HG03378 (cell line): Measurements from ENCODE around the gene RCOR1.
"Not testable (repeated sequence)": the region's sequence is repeated elsewhere in the genome, so short reads cannot be mapped to it uniquely, and the experiment has no call there.

Source experiments
- ATAC-seq: cut with Tn5 transposase; IDR thresholded peaks from one replicate; pipeline ENCODE4 v1.9.1; 2021; ENCODE audit warnings: mild to moderate bottlenecking, moderate library complexity; ENCODE audit not compliant: unreplicated experiment

RCOR1 gene

DNA sequence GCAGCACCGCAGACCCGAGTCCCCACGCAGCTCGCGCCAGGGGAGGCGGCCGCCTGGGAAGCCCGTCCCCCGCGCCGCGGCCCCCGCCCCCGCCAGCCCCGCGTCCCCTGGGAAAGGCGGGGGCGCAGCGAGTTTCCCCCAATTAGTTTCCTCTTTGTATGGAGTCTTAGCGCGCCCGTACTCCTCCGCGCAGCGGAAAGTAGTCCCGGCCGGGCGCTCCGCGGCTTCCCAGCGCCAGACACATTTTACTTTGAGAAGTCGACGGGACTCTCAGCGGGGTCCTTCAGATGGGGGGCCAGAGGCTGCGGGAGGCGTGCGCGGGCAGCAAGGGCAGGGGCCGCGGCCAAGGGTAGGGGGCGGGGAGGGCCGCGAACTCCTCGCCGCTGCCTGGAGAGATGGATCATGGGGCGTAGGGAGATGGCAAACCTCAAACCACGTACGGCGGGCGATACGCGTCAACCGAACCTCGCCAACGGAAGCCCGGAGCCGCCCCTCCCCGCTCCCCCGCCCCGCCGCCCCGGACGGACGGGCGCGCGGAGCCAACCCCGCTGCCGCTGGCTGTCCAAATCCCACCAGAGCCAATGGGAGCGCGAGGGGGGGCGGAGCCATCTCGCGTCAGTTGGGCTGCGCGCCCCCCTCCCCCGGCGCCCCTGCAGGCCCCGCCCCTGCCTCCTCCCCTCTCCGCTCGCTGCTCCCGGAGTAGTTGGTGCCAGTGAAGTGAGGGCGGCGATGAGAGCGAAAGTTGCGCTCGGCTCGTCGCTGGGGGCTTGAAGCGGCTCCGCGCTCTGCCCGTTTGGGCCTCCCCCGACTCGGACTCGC, at the start of gene RCOR1:
Gene RCOR1 (plus strand): TSS at position 706 of the 819 bp plus-strand sequence. CDS start 238 bp downstream, outside the sequence.
- ATAC-seq, result peak; percentile 59

DNA sequence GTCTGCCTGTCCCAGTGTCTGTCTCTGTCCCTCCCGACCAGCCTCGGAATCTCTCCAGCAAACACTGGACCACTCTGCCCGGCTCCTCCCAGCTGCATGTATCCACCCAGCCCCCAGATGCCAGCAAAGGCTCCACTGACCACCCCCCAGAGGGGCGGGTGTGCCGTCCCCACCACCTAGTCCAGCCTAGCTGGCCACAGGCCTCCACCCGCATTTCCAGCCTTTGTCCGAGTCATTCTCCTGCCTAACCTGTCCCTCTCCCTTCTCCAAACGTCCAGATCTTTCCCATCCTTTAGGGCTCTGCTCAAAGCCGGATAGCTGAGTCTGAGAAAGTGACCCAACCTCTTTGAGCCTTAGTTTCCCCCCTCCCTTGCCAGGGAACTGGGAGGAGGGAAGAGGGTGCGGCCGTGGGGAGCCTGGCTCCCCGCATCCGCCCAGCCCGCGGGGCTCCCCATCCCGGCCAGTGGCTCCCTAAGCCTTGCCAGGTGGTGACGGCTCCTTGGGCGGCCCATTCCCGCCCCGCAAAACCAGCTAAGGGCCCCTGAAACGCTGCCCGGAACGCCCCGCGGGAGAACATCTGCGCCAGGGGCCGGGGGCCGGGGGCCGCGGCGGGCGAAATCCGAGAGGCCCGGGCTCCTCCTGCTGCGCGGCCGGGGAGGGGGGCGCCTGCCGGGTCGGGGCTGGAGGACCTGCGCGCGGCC, 48.3 kb upstream of the RCOR1 start:
- no peak for ATAC-seq

DNA sequence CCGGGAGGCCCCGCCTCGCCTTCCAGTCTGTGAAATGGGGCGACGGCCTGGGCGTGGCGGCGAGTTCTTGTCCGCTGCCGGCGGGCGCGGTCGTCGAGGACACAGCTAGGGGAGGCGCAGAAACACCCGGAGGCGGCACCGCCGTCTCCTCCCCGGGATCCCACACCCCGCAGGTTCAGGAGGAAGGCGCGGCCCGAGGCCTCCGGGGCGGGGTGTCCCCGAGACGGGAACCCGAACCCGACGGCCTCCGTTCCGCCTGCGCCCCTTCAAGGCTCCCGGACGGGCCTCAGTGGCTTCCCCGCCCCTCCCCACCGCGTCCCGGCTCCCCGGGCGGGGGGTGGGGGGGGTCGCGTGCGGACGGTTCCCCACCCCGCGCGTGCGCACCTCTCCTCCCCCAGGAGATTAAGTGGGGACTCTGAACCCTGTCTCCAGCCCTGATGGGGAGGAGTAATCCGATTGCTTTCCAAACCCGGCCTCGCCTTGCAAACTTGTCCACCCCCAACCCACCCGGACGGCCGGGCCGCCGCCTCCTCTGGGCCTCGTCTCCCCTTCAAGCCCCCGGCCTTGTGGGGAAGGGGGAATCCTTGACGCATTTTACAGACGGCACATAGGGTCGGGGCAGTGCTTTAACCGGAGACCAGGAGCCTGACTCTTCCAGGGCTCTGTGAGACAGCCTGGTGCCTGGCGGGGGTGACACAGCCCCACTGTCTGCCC, 47.5 kb upstream of the RCOR1 start:
- no peak for ATAC-seq

DNA sequence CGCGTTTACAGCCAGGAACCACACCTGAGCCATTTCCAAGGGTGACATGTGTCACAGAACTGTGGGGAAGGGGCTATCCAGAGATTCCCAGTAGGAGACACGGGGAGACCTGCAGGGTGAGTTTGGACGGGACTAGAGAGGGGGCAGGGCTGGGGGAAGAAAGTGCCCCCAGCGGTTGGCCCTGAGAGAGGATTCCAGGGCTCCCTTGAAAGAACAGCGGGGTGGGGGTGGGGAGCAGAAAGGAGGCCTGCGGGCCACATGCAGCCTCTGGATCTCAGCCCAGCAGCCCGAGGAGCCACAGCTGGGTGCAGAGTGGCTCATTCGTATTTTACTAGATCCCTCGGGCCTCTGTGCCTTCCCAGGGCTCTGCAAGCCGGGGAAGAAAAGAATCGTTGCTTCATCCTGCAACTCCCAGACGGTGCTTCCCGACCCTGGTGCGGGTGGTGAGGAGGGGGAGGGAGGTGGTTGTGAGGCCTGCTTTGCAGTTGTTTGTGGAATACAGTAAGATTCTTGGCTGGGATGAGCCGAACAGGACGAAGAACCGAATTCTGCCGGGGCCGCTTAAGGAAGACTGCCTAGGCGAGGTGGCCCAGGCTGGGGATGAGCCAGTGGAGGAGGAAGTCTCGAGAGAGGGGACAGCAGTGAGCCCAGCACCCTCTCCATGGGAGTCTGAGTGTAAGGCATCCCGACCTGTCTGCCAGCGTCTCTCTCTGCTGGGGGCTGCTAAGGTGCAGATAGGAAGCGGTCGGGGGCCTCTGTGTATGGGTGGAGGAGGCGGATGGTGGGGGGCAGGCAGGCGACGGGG, 46.8 kb upstream of the RCOR1 start:
- no peak for ATAC-seq

DNA sequence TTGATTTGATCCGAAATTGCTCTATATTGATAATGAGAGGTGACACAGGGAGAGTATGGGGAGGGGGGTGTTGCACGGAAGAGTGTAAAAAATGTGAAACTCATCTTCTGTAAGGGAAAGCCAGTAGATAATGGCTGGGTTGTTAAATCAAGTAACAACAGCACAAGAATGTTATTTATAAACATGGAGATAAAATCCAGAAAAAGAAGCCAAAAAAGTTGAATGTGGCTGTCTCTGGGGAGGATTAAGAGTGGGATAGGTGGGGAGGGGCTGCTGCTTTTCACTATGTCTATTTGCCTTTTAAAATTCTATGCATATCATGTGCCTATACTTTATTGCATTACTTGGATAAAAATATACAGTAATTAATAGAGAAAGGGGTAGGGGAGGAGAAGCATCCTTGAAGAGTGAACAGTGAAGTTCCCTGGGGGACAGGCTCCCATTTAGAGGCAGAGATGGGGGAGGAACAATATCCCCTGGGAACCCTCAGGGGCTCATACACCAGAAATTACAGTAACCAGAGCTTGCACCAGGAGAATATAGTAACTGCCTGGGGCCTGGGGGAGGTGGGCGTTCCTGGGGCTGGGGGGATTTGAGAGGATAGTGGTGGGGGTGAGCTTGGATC, 43.7 kb upstream of the RCOR1 start:
- no peak for ATAC-seq

DNA sequence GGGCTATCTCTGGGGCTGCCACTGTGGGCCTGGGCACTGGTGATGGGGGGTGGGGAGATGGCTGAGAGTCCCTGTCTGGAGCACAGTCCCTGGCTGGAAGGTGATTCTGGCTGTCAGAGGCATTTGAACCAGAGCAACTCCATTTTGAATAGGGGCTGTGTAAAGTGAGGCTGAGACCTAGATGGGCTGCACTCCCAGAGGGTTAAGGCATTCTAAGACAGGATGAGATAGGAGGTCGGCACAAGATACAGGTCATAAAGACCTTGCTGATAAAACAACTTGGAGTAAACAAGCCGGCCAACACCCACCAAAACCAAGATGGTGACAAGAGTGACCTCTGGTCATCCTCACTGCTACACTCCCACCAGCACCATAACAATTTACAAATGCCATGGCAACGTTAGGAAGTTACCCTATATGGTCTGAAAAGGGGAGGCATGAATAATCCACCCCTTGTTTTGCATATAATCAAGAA, 41.5 kb upstream of the RCOR1 start:
- ATAC-seq, result not testable (repeated sequence)

DNA sequence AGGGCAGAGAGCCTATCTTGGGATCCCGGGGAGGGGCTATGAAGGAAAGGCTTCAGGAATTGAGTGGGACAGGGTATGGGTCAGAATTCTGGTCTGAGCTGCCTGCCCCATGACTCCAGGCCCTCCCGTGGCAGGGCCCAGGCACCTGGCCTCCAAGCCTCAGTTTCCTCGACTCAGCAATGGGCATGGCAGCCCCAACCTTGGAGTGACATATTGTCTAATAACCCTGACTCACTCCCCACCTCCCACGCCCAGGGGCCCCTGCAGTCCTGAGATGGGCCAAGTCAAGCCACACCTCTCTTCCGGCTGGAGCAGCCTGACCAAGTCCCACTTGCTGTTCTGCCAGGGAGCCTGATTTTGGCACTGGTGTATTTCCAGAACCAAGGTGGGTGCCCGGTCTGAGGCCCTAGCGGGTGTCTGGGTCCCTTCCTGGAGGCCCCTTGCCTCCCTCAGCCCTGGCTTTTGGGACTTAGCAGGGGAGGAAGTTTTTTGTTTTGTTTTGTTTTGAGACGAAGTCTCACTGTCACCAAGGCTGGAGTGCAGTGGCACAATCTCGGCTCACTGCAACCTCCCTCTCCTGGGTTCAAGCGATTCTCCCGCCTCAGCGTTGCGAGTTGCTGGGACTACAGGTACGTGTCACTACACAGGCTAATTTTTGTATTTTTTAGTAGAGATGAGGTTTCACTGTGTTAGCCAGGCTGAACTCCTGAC, 40.3 kb upstream of the RCOR1 start:
- no peak for ATAC-seq

DNA sequence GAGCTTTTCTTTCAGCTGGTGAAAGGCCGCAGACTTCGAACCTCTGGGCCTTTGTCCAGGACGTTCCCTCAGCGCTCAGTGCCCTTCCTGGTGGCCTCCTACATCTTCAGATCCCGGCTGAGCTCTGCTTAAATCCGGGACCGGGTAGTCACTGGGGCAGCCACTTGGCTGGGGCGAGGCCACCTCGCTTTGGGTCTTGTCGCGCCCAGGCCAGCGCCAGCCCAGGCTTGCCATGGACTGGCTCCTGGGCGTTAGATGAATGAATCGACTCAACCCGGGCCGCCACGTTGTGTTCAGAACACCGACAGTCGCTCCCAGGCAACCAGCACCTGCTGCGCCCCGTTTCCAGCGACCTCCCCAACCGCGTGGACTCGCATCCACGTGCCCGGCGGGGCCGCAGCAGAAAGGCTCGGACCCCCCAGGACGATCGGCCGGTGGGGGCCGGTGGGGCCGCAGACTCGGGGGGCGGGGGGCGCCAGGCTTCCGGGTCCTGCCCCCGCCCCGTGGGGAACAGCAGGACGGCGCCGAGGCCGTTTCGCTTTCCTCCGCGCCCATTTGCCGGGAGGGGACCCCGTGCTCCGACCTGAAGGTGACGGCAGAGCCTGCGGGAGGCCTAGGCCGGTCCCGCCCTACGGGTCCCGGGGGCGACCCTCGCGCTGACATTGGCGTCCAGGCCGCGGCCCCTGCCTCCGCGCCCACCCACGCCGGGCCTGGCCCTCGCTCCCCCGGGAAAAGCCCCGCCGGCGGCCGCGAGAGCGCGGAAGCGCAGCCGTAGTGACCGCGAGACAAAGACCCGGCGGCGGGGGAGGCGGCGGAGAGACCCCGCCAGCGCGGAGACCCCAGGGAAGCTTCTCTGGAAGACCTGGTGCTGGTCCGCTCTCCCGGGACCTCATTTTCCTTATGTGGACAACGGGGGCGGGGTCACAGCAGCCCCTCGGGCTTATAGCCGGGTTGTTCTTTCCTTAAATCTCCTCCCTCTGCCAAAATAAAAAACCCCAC, 37.3 kb upstream of the RCOR1 start:
- ATAC-seq, result no peak

DNA sequence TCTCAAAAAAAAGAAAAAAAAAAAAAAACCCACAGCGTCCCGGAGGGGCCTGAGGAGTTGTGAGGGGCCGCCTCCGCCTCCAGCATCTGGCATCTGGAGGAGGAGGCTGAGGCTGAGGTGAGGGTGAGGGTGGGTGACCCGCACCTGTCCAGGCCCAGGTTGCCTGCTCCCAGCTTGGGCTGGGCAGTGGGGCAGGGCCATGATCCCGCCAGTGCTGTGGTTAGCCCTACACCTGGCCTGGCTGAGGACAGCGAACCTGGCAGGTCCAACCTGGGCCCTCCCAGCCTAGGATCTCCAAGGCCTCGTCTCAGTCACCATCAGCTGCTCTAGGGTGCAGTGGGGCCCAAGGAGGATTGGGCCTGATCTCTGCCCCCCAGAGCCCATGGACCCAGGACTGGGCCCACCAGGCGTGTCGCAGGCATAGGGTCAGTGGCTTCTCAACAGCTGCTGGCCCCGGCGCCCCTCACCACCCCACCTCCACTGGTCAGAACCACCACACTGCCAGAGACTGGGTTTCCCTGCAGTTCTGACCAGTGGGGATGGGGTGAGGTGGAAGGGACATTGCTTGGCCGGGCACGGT, 36.3 kb upstream of the RCOR1 start:
- no peak for ATAC-seq

DNA sequence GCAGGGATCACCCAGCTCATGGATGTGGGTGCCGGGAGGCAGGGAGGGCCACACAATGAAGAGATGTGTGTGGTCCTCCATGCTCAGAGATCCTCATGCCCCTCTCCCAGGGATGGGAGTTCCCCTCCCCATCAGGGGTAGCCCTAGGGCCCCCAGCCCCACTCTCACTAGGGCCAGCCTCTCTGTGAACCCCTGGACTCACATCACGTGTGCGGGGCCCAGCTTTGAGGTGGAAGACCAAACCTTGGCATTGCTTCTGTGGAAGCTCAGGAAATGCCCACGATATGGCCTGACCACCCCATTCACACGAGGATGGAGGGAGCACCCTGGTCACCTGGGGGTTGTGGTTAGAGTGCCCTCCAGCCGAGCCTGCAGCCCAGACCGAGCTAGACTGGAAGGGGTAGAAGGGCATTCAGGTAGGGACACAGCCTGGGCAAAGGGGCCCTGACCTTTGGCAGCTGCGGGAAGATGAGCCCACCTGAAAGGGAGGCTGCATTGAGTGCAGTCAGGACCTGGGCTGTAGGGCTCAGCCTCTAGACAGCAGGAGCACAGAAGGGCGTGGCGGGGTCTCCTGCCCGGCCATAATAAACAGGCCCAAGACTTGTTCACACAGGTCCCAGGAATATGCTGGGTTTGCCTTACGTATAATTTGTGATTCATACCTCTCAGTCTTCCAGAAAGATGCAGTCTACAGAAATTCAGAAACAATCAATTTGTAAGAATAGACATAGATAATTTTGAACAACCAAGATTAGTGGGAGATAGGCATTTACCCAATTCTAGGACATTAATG, 34.8 kb upstream of the RCOR1 start:
- no peak for ATAC-seq

DNA sequence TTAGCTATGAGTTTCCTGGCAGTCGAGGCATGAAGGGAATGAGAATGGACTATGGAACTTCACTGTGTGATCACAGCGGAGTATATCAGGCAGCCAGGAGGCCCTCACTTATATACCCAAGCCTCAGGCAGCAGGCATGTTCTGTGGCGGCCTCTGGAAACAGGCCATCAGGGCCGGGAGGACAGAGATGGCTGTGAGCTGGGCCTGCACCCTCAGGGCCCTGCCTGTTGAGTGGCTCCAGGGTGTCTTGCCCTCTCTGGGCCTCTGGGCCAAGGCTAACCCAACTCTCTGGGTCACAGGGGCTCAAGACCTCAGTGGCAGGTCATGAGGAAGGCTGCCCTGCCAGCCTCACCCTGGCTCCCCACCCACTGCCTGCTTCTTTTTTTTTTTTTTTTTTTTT, 33.9 kb upstream of the RCOR1 start:
- no peak for ATAC-seq

DNA sequence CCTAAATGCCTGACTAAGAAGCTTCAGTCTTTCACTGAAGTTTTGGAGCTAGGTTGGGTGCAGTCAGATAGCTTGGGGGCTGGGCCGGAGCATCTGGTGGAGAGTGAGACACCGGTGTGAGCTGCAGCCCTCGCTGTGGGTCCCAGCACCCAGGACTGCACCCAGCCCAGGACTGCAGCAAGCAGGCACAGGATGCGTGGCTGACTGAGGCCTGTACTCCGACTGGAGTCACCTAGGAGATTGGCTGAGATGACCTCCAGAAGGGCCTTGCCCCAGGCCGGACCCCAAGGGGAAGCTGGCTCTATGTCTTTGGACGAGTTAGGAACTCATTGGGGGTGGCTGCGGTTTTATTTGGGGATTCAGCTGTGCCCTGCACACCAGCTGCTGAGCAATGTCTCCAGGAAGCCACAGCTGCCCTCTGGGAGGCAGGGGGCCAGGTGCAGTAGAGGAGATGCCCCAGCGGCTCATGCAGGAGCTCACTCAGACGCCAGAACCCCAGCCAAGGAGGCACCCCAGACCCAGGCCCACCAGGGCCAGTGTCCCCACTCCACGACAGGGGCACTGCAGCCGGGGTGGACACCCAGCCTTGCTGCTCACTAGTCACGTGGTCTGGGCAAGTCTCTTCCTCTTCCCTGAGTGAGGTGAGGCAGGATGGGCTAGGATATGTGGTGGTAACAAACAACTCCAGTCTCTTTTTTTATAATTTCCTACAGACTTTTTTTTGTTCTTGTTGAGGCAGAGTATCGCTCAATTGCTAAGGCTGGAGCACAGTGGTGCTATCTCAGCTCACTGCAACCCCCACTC, 31.8 kb upstream of the RCOR1 start:
- ATAC-seq, result no peak

DNA sequence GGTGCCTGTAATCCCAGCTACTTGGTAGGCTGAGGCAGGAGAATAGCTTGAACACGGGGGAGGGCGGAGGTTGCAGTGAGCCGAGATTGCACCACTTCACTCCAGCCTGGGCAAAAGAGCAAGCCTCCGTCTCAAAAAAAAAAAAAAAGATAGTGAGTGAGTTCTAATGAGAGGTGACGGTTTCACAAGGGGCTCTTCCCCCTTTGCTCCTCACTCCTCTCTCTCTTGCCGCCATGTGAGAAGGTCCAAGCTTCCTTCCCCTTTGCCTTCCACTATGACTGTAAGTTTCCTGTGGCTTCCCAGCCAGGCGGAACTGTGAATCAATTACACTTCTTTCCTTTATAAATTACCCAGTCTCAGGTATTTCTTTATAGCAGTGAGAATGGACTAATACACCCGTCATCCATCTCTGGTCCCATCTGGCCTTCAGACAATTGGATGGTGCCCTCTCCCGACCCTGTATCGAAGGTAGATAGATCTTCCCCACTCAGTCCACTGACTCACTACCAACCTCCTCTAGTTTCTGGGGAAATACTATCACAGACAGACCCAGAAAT, 27.0 kb upstream of the RCOR1 start:
- ATAC-seq, result peak; percentile 66

DNA sequence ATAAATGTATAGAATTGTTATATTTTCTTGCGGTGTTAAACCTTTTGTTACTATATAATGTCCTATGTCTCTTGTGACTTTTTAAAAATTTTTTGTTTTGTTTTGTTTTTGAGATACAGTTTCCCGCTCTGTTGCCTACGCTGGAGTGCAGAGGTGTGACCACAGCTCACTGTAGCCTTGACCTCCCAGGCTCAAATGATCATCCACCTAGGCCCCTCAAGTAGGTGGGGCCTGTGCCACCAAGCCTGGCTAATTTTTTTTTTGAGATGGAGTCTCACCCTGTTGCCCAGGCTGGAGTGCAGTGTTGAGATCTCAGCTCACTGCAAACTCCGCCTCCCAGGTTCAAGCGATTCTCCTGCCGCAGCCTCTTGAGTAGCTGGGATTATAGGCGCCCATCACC, 26.5 kb upstream of the RCOR1 start:
- peak; percentile 45 for ATAC-seq

DNA sequence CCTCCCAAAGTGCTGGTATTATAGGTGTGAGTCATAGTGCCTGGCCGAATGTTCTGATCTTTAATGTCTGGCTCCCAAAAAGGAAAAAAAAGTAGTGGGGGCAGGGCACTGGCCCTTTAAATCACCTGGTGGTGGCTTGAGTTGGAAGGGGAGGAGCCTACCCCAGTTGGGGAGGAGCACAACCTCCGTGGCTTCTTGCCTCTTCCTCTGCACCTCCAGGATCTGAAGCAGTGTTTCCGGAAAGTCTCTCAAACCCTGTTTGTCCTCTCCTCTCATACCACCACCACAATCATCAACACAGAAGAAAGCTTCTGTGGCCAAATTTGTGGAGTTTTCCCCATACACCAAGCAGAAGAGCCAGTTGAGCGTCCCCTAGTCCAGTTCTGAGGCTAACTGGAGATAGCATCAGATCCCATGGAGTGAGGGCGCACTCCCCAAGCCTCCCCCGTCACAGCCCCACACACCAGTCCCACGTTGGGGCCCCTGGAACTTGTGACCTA, 24.3 kb upstream of the RCOR1 start:
- ATAC-seq, result no peak
